AG04450 (cell line): ENCODE measurements around the gene USP11. TPM values are rescaled to one million over a fixed set of nuclear protein-coding genes. Genes with fewer than 3 reads are reported as not detected.
A peak's percentile ranks its signal among the peaks of the same experiment; 100 is the strongest.

ENCODE experiments used
- CTCF ChIA-PET: fragments of 300-600, 350-600 bp; formaldehyde crosslinking; extraction: SDS; loops from one replicate; lab custom pipeline; 2022; ENCODE audit warnings: antibody characterized with exemption, inconsistent platforms; lab: Charles Lee
- POLR2A ChIA-PET: fragments of 350-600 bp; formaldehyde crosslinking; extraction: SDS; loops from one replicate; lab custom pipeline; 2021; ENCODE audit warnings: antibody characterized with exemption, inconsistent platforms; lab: Yijun Ruan, JAX
- DNase-seq: peaks from one replicate; pipeline ENCODE4 v3.0.0-alpha.2; 2011; ENCODE audit warnings: low read depth, low spot score
- H3K27ac ChIP-seq: one replicate; pipeline ENCODE4 v1.5.1; 2012; ENCODE audit warnings: low read depth, low read length, control low read depth
- H3K27me3 ChIP-seq: one replicate; pipeline ENCODE4 v1.6.0; 2012; ENCODE audit warnings: low read length; ENCODE audit not compliant: control insufficient read depth, insufficient read depth
- H3K4me3 ChIP-seq: 2 replicates; pipeline ENCODE4 v1.5.1; 2011; ENCODE audit warnings: mild to moderate bottlenecking, low read depth, low read length, control low read depth
- H3K9me3 ChIP-seq: 2 replicates; pipeline ENCODE4 v1.5.1; 2012; ENCODE audit warnings: low read length; ENCODE audit not compliant: control insufficient read depth, insufficient read depth
- CTCF ChIP-seq: IDR thresholded peaks from 2 replicates; pipeline ENCODE4 v1.5.1; 2011; ENCODE audit warnings: low read depth, low read length, control low read depth, inconsistent platforms
- polyA plus RNA-seq: library from polyadenylated mRNA; depleted of rRNA; stranded (reverse); fragments of >200 nt; gene quantifications from 2 replicates; pipeline ENCODE4 v1.2.3, GENCODE V29; 2011

Gene USP11
- polyA plus RNA-seq, 1 experiment = 31.5 TPM

- no peak for TF ChIP-seq CTCF
- Histone ChIP-seq H3K4me3 (no peak overlapping the region), H3K27ac (no peak overlapping the region), H3K9me3 (no peaks in the 10 kb centered on the region), H3K27me3 (no peaks in the 10 kb centered on the region)
- ChIA-PET CTCF (no interaction called here), POLR2A (no interaction called here)
- no peak for DNase-seq
Measured at GRCh38 chrX:47189906-47190305, 42.9 kb upstream of the USP11 start.

GRCh38 chrX:47190445-47191269 lies 42.2 kb upstream of the USP11 start:
- Histone ChIP-seq H3K27ac (peak overlapping the region; percentile 31), H3K9me3 (no peaks in the 10 kb centered on the region), H3K27me3 (no peaks in the 10 kb centered on the region), H3K4me3 (peak overlapping the region; percentile 66)
- ChIA-PET POLR2A (interaction anchor here (0.6 to 0.8 kb wide), 2 partner anchors 27 to 192 kb away, joined by 3 to 7 read pairs; no protein-coding TSS in a partner anchor), CTCF (interaction anchor here (2.2 kb wide), 1 partner anchor 194 kb away, joined by 14 read pairs; no protein-coding TSS in a partner anchor)
- DNase-seq = peak; percentile 80
- no peak for TF ChIP-seq CTCF

GRCh38 chrX:47191331-47191730 lies 41.5 kb upstream of the USP11 start:
- no peak for TF ChIP-seq CTCF
- POLR2A ChIA-PET = interaction anchor here (0.6 to 0.8 kb wide), 2 partner anchors 26 to 192 kb away, joined by 3 to 7 read pairs; no protein-coding TSS in a partner anchor
- peak overlapping the region; percentile 66 for H3K4me3 ChIP-seq
- CTCF ChIA-PET = interaction anchor here (2.2 kb wide), 1 partner anchor 193 kb away, joined by 14 read pairs; no protein-coding TSS in a partner anchor
- no peaks in the 10 kb centered on the region for H3K9me3 ChIP-seq
- no peaks in the 10 kb centered on the region for H3K27me3 ChIP-seq
- no peak overlapping the region for H3K27ac ChIP-seq
- no peak for DNase-seq

GRCh38 chrX:47191806-47192401 lies 40.9 kb upstream of the USP11 start:
- CTCF ChIA-PET = interaction anchor here (2.2 kb wide), 1 partner anchor 193 kb away, joined by 14 read pairs; no protein-coding TSS in a partner anchor
- Histone ChIP-seq H3K9me3 (no peaks in the 10 kb centered on the region), H3K27ac (no peak overlapping the region), H3K4me3 (peak overlapping the region; percentile 66), H3K27me3 (no peaks in the 10 kb centered on the region)
- POLR2A ChIA-PET = no interaction called here
- no peak for TF ChIP-seq CTCF
- DNase-seq = no peak
